VCaP (cell line): ENCODE results near the gene HYCC1.

Experiments
- H3K27ac ChIP-seq: fragments of 450-650 bp; 2 replicates; pipeline ENCODE4 v1.5.1; 2017
- CTCF ChIP-seq: fragments of 450-650 bp; conservative IDR thresholded peaks from 2 replicates; pipeline ENCODE4 v1.5.1; 2017; ENCODE audit warnings: mild to moderate bottlenecking, moderate library complexity

Gene HYCC1

GRCh38 chr7:23021596-23021995 lies 7.7 kb upstream of the HYCC1 start:
- H3K27ac ChIP-seq, result no peak overlapping the region

DNA sequence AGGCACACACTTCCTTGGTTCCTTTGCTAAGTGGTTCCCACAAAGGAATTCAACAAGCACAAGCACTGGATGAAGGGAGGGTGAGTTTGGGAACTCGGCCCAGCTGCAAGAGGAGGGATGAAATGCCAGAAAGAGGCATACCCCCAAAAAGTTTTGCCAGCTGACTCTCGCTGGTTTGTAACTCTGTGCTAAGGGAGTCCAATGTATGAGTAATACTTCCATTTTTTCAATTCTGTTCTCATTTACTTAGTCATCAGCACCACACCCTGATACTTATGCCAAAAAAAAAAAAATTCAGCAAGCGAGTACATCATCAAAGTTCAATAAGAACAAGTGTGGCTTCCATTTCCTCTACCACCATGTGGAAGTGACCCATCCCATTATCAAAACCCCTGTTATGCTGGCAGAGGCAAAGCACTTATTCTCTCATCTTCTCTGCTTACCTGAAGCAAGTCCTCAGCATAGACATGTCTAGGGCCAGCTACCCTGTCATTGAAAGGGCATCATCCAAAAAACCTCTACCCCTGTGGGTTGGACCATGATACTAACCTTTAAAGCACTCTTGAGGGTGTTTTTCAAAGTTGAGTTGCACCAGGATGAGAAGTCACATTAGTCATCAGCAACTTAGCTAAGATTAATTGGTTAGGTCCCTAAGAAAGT lies 6.9 kb upstream of the HYCC1 start:
- TF ChIP-seq CTCF, result no peak
- no peak overlapping the region for H3K27ac ChIP-seq

More at GRCh38 chr7:23021596-23021995, 7.7 kb upstream of the HYCC1 start:
- no peak for TF ChIP-seq CTCF

DNA sequence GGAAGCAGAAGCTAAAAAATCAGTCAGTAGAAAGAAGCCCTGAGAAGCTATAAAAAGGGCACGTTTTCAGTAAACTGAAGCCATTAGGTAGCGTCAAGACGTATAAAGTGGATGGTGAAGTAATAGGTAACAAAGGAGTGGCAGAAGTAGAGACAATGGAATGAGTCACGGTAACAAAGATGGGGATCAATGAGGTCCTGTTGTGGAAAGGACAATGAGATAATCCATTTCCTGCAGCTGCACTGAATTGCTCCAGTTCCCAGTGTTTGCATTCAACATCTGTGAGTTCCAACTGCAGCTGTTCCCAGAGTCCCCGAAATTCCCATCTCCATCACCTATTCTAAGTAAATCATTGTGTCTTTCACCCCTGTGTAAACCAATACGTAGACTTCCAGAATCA lies 4.8 kb upstream of the HYCC1 start:
- H3K27ac ChIP-seq, result no peak overlapping the region
- no peak for TF ChIP-seq CTCF

DNA sequence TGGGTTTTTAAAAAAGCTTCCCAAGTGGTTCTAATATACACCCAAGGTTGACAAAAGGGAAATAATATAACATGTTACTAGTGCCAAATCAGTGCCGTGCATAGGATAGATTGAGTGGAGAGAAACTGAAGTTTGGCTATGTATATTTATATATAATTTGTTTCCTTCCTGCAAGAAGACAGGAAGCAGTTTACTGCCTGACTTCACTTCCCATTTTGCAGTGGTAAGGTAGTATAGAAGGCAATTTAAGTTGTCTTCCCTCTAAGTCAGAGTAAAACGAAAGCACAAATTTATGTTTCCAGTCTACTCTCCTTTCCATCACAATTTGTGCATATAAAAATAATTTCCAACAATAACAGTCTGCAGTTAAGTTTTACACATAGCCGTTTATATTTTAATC lies 3.4 kb upstream of the HYCC1 start:
- no peak for TF ChIP-seq CTCF
- no peak overlapping the region for H3K27ac ChIP-seq

- no peak overlapping the region for H3K27ac ChIP-seq
- no peak for TF ChIP-seq CTCF
Measured at GRCh38 chr7:23016345-23017253, 2.7 kb upstream of the HYCC1 start.

DNA sequence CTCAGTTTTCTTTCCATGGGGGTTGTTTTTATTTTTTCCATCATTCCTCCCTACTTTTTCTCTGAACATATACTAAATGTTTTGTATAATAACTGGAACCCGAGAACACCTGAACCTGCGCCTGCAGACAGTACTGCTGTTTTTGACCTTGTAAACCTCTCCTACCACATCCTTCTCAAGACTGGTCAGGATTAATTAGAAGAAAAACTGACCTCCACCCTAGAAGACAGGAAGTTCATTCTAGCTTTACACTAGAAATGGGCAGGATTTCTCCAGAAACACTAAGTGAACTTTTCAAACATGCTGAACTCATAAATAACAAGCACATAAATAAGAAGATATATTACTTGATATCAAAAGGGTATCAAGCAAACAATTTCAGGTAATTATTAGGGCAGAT lies 751 bp upstream of the HYCC1 start:
- H3K27ac ChIP-seq, result no peak overlapping the region

More for the DNA sequence above, 751 bp upstream of the HYCC1 start:
- no peak for TF ChIP-seq CTCF
